Neural progenitor cell (in vitro differentiated cells): ENCODE measurements around the gene SMARCC2. TPM values are rescaled to one million over a fixed set of nuclear protein-coding genes. Genes with fewer than 3 reads are reported as not detected.
A peak's percentile ranks its signal among the peaks of the same experiment; 100 is the strongest.

Experiments
- DNase-seq: peaks from one replicate; pipeline ENCODE4 v3.0.0-alpha.2; 2016; ENCODE audit warnings: low spot score
- H2AFZ ChIP-seq: fragments of 200-600 bp; sonication (generic); replicated peaks from 2 replicates; pipeline ENCODE4 v1.6.1; 2016; ENCODE audit warnings: antibody characterized with exemption
- H3F3A ChIP-seq: fragments of 200-600 bp; sonication (generic); 2 replicates; pipeline ENCODE4 v1.6.1; 2016; ENCODE audit warnings: antibody characterized with exemption, low read depth
- H3K27ac ChIP-seq: fragments of 200-600 bp; sonication (generic); 2 replicates; pipeline ENCODE4 v1.5.1; 2016; ENCODE audit warnings: mild to moderate bottlenecking
- H3K27me3 ChIP-seq: fragments of 200-600 bp; sonication (generic); 2 replicates; pipeline ENCODE4 v1.6.1; 2016; ENCODE audit warnings: mild to moderate bottlenecking, moderate library complexity
- H3K36me3 ChIP-seq: fragments of 200-600 bp; sonication (generic); 2 replicates; pipeline ENCODE4 v1.5.1; 2016
- H3K4me1 ChIP-seq: fragments of 200-600 bp; sonication (generic); 2 replicates; pipeline ENCODE4 v1.6.1; 2016; ENCODE audit warnings: mixed run types
- H3K4me2 ChIP-seq: fragments of 200-600 bp; sonication (generic); 2 replicates; pipeline ENCODE4 v1.6.1; 2016
- H3K4me3 ChIP-seq: fragments of 200-600 bp; sonication (generic); 2 replicates; pipeline ENCODE4 v1.5.1; 2016
- H3K79me2 ChIP-seq: fragments of 200-600 bp; sonication (generic); 2 replicates; pipeline ENCODE4 v1.6.1; 2016; ENCODE audit warnings: low read depth
- H3K9ac ChIP-seq: fragments of 200-600 bp; sonication (generic); 2 replicates; pipeline ENCODE4 v1.6.1; 2016
- H3K9me3 ChIP-seq: fragments of 200-600 bp; sonication (generic); 2 replicates; pipeline ENCODE4 v1.5.1; 2016; ENCODE audit warnings: low read depth
- H4K20me1 ChIP-seq: fragments of 200-600 bp; sonication (generic); 2 replicates; pipeline ENCODE4 v1.6.1; 2016; ENCODE audit warnings: low read depth
- H3K27ac Mint-ChIP-seq: 3 replicates; pipeline ENCODE4 v1.8.0; 2021; ENCODE audit warnings: mixed read lengths
- H3K27me3 Mint-ChIP-seq: 2 replicates; pipeline ENCODE4 v1.8.0; 2022; ENCODE audit warnings: low read depth, mild to moderate bottlenecking, inconsistent platforms, moderate library complexity, mixed read lengths; ENCODE audit not compliant: insufficient read depth
- H3K36me3 Mint-ChIP-seq: 3 replicates; pipeline ENCODE4 v1.8.0; 2021; ENCODE audit warnings: mixed read lengths
- H3K4me1 Mint-ChIP-seq: 3 replicates; pipeline ENCODE4 v1.8.0; 2021; ENCODE audit warnings: mixed read lengths
- H3K4me3 Mint-ChIP-seq: 3 replicates; pipeline ENCODE4 v1.8.0; 2021; ENCODE audit warnings: mild to moderate bottlenecking, moderate library complexity, mixed read lengths
- H3K9me3 Mint-ChIP-seq: 3 replicates; pipeline ENCODE4 v1.8.0; 2020; ENCODE audit warnings: mixed read lengths
- EZH2 ChIP-seq: fragments of 200-600 bp; sonication (generic); IDR thresholded peaks from 2 replicates; pipeline ENCODE4 v1.6.1; 2017; ENCODE audit warnings: antibody characterized with exemption, mild to moderate bottlenecking, moderate library complexity
- EZH2phosphoT487 ChIP-seq: fragments of 200-600 bp; sonication (generic); IDR thresholded peaks from 2 replicates; pipeline ENCODE4 v1.6.1; 2017; ENCODE audit warnings: antibody characterized with exemption
- total RNA-seq: library from RNA; depleted of rRNA; stranded (reverse); fragments of >200 nt; gene quantifications from 2 replicates; pipeline ENCODE4 v1.2.3, GENCODE V29; 2015; ENCODE audit warnings: low replicate concordance
- TF ChIP-seq, protein P1 (sequence below): fragments of 200-600 bp; sonication (generic); IDR thresholded peaks from 2 replicates; pipeline ENCODE4 v1.5.1; 2017; ENCODE audit warnings: antibody characterized with exemption, mild to moderate bottlenecking

The SMARCC2 gene
- total RNA-seq, 1 donor from 2014 or later: 103 TPM

DNA sequence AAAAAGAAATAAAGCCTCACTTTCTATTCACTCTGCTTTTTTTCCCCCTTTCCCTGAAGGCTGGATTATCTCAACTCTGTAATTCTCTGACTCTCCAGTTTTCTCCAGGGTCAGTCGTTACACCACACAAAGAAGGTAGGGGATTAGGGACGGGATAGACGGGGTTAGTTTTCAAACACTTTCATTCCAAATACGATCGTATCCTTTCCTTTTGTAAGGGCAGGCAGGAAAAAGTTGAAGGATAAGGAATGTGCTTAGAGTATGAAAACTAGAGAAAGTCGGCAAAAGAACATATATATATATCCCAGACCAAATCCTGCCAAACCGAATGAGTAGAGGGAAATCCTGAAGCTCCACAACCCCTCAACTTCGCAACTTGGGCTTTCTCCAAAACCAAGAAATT, 61.8 kb downstream of the SMARCC2 start:
- Histone ChIP-seq H2AFZ (no peak overlapping the region), H3F3A (peaks cover 36% of the 10 kb centered on the region), H3K27ac (peak overlapping the region; percentile 95), H3K4me1 (peaks cover 18% of the 10 kb centered on the region), H3K4me3 (peak overlapping the region; percentile 51), H3K27me3 (no peaks in the 10 kb centered on the region), H3K9me3 (no peaks in the 10 kb centered on the region), H3K9ac (peak overlapping the region; percentile 25), H4K20me1 (peaks cover 16% of the 10 kb centered on the region), H3K36me3 (no peaks in the 10 kb centered on the region), H3K4me2 (peak overlapping the region; percentile 79), H3K79me2 (peaks cover 33% of the 10 kb centered on the region)
- DNase-seq: no peak
- Mint-ChIP-seq H3K4me3 (peak overlapping the region; percentile 99), H3K36me3 (peaks cover 25% of the 10 kb centered on the region), H3K4me1 (peaks cover 35% of the 10 kb centered on the region), H3K27me3 (peaks cover 9% of the 10 kb centered on the region), H3K27ac (peak overlapping the region; percentile 84), H3K9me3 (no peaks in the 10 kb centered on the region)
- TF ChIP-seq, protein P1, sequence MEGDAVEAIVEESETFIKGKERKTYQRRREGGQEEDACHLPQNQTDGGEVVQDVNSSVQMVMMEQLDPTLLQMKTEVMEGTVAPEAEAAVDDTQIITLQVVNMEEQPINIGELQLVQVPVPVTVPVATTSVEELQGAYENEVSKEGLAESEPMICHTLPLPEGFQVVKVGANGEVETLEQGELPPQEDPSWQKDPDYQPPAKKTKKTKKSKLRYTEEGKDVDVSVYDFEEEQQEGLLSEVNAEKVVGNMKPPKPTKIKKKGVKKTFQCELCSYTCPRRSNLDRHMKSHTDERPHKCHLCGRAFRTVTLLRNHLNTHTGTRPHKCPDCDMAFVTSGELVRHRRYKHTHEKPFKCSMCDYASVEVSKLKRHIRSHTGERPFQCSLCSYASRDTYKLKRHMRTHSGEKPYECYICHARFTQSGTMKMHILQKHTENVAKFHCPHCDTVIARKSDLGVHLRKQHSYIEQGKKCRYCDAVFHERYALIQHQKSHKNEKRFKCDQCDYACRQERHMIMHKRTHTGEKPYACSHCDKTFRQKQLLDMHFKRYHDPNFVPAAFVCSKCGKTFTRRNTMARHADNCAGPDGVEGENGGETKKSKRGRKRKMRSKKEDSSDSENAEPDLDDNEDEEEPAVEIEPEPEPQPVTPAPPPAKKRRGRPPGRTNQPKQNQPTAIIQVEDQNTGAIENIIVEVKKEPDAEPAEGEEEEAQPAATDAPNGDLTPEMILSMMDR: no peak
- TF ChIP-seq EZH2phosphoT487: no peak
- TF ChIP-seq EZH2: no peak

DNA sequence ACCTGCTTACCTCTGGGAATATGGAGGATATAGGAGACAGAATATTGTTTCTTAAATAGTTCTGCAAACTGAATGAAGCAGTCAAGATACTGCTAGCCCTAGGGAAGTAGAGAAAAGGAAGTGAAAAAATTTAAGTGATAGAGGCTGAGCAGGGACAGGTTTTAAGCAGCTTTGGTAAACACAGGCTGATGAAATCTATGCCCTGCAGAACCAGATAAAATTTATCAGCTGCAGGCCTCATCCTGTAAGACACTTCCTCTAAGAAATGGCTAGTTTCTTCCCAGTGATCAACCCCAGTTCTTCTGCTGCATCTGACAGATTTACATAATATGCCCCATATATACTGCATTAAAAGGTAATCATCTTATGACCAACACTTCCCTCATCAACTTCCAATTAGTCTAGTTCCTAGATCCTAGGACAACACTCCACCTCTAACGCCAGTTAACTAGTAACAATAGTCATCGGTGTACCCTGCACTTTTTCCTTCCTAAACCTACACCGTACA, 62.5 kb downstream of the SMARCC2 start:
- Mint-ChIP-seq H3K27me3 (peaks cover 9% of the 10 kb centered on the region), H3K4me1 (peaks cover 35% of the 10 kb centered on the region), H3K36me3 (peaks cover 18% of the 10 kb centered on the region), H3K4me3 (peak overlapping the region; percentile 99), H3K27ac (no peak overlapping the region), H3K9me3 (no peaks in the 10 kb centered on the region)
- TF ChIP-seq EZH2 (no peak), EZH2phosphoT487 (no peak)
- TF ChIP-seq, protein P1: no peak
- H3K4me1 ChIP-seq: peaks cover 18% of the 10 kb centered on the region
- H3F3A ChIP-seq: peaks cover 36% of the 10 kb centered on the region
- no peaks in the 10 kb centered on the region for H3K36me3 ChIP-seq
- H3K9ac ChIP-seq: peak overlapping the region; percentile 25
- peaks cover 16% of the 10 kb centered on the region for H4K20me1 ChIP-seq
- H3K9me3 ChIP-seq: no peaks in the 10 kb centered on the region
- peak overlapping the region; percentile 51 for H3K4me3 ChIP-seq
- DNase-seq: no peak
- peaks cover 33% of the 10 kb centered on the region for H3K79me2 ChIP-seq
- H2AFZ ChIP-seq: no peak overlapping the region
- H3K4me2 ChIP-seq: peak overlapping the region; percentile 79
- H3K27ac ChIP-seq: peak overlapping the region; percentile 95
- H3K27me3 ChIP-seq: no peaks in the 10 kb centered on the region

DNA sequence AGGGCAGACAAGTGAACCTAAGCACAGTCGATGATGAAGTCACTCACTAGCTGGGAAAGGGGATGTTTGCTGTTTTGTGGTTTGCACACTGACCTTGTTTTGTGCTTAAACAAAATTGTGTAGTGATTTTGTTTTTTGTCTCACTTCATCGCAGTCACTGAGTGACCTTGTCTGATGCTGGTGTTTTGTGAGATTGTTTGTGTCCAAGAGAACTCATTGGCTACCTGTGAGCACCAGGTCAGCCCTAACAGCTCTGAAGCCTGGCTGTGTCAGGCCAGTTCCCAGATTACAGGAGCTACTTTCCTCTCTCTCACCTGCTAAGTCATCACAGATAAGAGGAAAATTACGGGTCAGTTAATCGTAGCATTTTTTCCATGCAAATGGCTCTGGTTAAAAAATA, 65.2 kb downstream of the SMARCC2 start:
- Histone ChIP-seq H3K4me2 (no peak overlapping the region), H3K4me3 (no peak overlapping the region), H3K9ac (no peak overlapping the region), H3K36me3 (no peaks in the 10 kb centered on the region), H2AFZ (no peak overlapping the region), H3K4me1 (peaks cover 18% of the 10 kb centered on the region), H4K20me1 (peaks cover 10% of the 10 kb centered on the region), H3K27ac (no peak overlapping the region), H3K79me2 (peaks cover 14% of the 10 kb centered on the region), H3K27me3 (no peaks in the 10 kb centered on the region), H3F3A (peaks cover 46% of the 10 kb centered on the region), H3K9me3 (no peaks in the 10 kb centered on the region)
- peaks cover 8% of the 10 kb centered on the region for H3K36me3 Mint-ChIP-seq
- peaks cover 32% of the 10 kb centered on the region for H3K4me1 Mint-ChIP-seq
- DNase-seq: no peak
- TF ChIP-seq EZH2phosphoT487 (no peak), EZH2 (no peak)
- TF ChIP-seq, protein P1: no peak
- no peaks in the 10 kb centered on the region for H3K9me3 Mint-ChIP-seq
- H3K27ac Mint-ChIP-seq: no peak overlapping the region
- peaks cover 10% of the 10 kb centered on the region for H3K27me3 Mint-ChIP-seq
- no peak overlapping the region for H3K4me3 Mint-ChIP-seq
